HG02798 (cell line): ENCODE data around the gene IVD.
A peak's percentile ranks its signal among the peaks of the same experiment; 100 is the strongest.

Source experiments
- ATAC-seq: cut with Tn5 transposase; IDR thresholded peaks from one replicate; pipeline ENCODE4 v1.9.1; 2021; ENCODE audit warnings: mild to moderate bottlenecking; ENCODE audit not compliant: unreplicated experiment, poor library complexity

The IVD gene

GRCh38 chr15:40405501-40406381 is at the start of gene IVD:
IVD (plus strand) TSS chr15:40405795; CDS start chr15:40405828, 33 bp downstream.
- ATAC-seq, result peak; percentile 91

DNA sequence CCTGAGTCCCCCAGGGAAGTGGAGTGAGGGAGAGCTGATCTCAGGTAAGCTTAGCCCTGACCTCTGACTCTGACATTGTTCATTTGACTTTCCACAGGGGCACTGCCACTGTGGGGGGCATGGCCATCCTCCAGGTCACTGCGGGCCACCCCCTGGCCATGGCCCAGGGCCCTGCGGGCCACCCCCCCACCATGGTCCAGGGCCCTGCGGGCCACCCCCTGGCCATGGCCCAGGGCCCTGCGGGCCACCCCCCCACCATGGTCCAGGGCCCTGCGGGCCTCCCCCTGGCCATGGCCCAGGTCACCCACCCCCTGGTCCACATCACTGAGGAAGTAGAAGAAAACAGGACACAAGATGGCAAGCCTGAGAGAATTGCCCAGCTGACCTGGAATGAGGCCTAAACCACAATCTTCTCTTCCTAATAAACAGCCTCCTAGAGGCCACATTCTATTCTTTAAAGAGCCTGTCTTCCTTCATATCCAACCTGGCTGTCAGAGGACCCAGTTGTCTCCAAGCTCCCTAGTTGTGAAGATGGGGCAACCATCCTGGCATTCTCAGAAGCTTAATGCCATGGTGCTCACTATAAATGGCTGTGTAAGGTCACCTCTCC is 49.5 kb upstream of the IVD start:
- ATAC-seq, result no peak

GRCh38 chr15:40357246-40357645 is 48.3 kb upstream of the IVD start:
- ATAC-seq, result no peak

- peak; percentile 86 for ATAC-seq
These were observed 47.7 kb upstream of the IVD start, which contains the start of gene DISP2 for GRCh38 chr15:40357723-40358470. DISP2 (plus strand) TSS chr15:40358219; CDS start chr15:40358322, 103 bp downstream.

DNA sequence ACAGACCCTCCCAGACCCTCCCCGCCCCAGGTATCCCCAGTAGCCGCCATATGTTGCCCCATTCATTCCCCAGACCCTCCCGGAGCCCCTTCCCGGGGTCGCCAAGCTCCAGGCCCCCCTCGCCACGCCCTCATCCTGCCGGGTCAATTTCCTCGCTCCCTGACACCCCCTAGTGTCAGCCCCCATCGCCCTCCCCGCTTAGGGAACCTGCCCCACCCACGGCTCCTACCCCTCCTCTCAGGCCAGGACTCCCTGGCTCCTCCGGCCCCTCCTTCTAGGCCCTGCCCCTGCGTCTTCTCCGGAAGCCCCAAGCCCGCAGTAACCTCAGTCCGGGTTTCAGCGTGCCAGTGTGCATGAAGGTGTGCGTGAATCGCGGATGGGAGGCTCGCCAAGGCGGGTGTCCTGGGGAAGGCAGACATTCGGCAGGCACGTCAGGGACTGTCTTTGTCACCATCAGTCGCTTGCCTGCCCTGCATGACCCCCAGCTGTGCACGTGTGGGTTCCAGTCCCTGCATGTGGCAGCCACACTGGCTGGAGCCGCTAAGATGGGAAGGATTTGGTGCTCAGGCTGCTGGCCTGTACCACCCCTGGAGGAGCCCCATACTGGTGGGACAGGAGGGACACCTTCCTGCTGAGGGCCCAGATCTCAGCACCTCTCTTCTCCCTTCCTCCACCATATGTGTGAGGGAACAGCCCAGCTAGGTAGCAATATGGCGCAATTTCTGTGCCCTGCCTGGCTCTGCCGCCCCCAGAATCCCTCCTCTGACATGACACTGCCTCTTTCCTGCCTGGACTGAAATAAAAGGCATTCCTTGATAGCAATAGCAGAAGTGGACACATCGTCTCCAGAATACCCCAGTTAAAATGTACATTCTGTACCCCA is 46.9 kb upstream of the IVD start:
- peak; percentile 14 for ATAC-seq

- ATAC-seq, result no peak
These were observed 45.6 kb upstream of the IVD start for GRCh38 chr15:40360015-40360414.

DNA sequence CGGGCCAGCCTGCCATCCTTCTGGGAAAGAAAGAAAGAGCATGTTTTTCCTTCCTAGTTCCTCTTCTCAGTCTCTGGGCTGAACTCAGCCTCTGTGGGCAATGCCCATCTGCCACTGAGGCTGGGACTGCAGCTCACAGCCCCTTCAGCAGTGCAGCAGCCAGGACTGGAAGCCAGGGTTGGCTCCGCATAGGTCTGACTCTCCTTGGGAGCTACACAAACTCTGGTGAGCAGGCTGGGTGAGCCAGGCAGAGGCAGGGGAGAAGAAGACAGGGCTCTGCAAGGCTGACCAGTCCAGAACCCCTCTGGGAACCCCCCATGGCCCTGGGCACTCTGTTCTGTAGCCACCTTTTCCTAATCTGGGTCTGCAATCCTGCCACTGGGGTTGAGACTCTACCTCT is 44.0 kb upstream of the IVD start:
- no peak for ATAC-seq

DNA sequence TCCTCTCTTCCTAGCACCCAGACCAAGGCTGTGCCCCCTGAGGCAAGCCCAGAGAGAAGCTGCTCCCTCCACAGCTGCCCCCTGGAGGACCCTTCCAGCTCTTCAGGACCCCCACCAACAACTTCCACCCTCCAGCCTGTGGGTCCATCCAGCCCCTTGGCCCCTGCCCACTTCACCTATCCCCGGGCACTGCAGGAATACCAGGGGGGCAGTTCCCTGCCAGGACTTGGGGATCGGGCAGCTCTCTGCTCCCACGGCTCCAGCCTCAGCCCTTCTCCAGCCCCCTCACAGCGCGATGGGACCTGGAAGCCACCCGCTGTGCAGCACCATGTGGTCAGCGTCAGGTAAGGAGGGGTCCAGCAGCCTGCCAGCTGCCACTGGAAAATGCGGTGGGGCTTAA is 42.0 kb upstream of the IVD start:
- ATAC-seq, result no peak

GRCh38 chr15:40364251-40364650 is 41.3 kb upstream of the IVD start:
- no peak for ATAC-seq

DNA sequence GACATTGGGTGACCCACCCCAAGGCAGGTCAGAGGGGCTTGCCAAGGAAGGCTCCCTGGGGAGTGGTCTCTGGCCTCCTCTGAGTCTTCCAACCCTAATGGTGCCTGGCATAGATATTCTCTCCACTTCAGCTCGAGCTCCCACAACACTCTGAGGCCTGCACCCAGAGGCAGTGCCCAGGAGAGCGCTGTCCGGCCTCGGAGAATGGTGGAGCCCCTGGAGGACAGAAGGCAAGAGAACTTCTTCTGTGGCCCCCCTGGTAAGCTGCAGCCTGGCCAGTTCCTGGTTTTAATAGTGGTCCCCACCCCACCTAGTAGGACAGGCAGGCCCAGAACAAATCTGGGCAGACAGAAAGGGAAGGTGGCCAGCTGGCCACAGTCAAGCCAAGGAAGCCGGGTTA is 40.6 kb upstream of the IVD start:
- ATAC-seq, result no peak

DNA sequence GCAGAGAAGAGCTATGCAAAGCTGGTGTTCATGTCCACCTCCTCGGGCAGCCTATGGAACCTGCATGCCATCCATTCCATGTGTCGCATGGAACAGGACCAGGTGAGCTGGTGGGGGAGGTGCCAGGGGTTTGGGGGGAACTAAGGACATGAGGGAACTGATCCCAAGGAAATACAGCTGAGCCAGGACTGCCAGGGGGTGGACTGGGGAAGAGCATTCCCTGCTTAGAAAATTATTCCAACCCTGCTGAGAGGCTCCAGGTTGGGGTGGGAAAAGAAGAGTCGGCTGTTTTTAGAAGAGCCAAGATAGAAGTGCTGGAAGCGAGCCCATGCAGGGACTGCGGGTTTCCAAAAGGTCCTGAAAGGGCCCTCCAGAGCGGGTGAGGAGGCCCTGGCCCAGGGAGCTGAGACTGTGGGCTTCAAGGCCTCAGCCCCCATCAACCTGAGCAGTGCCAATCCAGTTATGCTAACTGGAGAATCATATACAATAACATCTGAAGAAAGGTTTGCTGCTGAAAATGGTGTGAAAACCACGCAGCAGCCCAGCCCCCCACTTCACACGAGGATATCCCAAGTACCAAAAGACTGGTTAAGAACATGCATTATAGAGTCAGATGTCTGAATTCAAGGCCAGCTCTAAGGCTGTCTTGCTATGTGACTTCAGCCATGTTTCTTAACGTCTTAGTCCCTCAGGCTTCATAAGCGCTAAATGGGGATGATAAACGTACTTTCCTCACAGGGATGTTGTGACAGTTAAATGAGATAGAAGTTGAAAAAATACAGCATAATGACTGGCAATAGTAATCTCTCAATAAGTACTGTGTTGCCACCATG is 39.8 kb upstream of the IVD start:
- ATAC-seq, result no peak

GRCh38 chr15:40366457-40367370 is 38.9 kb upstream of the IVD start:
- ATAC-seq, result no peak

GRCh38 chr15:40367371-40367685 is 38.3 kb upstream of the IVD start:
- ATAC-seq, result no peak

- peak; percentile 86 for ATAC-seq
These were observed 37.6 kb upstream of the IVD start for GRCh38 chr15:40367686-40368611.

DNA sequence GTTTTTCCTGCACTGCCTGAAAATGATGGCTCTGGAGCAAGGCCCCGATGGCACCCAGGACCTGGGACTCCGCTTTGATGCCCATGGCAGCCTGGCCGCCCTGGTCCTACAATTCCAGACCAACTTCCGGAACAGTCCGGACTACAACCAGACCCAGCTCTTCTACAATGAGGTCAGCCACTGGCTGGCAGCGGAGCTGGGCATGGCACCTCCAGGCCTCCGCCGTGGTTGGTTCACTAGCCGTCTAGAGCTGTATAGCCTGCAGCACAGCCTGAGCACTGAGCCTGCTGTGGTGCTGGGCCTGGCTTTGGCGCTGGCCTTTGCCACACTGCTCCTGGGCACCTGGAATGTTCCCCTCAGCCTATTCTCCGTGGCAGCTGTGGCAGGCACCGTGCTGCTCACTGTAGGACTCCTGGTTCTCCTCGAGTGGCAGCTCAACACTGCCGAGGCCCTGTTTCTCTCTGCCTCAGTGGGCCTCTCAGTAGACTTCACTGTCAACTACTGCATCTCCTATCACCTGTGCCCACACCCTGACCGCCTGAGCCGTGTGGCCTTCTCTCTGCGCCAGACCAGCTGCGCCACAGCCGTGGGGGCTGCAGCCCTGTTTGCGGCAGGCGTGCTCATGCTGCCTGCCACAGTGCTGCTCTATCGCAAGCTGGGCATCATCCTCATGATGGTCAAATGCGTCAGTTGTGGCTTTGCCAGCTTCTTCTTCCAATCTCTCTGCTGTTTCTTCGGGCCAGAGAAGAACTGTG is 36.7 kb upstream of the IVD start:
- no peak for ATAC-seq

- ATAC-seq, result no peak
These were observed 36.1 kb upstream of the IVD start for GRCh38 chr15:40369474-40369869.

DNA sequence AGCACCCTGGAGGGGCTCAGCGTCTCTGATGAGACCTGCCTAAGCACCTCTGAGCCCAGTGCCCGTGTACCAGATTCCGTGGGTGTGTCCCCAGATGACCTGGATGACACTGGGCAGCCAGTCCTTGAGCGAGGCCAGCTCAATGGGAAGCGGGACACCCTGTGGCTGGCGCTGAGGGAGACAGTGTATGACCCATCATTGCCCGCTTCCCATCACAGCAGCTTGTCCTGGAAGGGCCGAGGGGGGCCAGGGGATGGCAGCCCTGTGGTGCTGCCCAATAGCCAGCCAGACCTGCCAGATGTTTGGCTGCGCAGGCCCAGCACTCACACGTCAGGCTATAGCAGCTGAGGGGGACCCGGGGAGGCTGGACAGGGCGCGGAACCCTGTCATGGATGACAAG is 35.6 kb upstream of the IVD start:
- ATAC-seq, result no peak
